Regular cardiac myocyte (primary cell): Measurements from ENCODE around the gene OFD1. TPM values are rescaled to one million over a fixed set of nuclear protein-coding genes. Genes with fewer than 3 reads are reported as not detected.

ENCODE experiments used
- total RNA-seq: library from RNA; depleted of rRNA; stranded (reverse); fragments of >200 nt; gene quantifications from 2 replicates; pipeline ENCODE4 v1.2.3, GENCODE V29; 2014

The OFD1 gene, protein sequence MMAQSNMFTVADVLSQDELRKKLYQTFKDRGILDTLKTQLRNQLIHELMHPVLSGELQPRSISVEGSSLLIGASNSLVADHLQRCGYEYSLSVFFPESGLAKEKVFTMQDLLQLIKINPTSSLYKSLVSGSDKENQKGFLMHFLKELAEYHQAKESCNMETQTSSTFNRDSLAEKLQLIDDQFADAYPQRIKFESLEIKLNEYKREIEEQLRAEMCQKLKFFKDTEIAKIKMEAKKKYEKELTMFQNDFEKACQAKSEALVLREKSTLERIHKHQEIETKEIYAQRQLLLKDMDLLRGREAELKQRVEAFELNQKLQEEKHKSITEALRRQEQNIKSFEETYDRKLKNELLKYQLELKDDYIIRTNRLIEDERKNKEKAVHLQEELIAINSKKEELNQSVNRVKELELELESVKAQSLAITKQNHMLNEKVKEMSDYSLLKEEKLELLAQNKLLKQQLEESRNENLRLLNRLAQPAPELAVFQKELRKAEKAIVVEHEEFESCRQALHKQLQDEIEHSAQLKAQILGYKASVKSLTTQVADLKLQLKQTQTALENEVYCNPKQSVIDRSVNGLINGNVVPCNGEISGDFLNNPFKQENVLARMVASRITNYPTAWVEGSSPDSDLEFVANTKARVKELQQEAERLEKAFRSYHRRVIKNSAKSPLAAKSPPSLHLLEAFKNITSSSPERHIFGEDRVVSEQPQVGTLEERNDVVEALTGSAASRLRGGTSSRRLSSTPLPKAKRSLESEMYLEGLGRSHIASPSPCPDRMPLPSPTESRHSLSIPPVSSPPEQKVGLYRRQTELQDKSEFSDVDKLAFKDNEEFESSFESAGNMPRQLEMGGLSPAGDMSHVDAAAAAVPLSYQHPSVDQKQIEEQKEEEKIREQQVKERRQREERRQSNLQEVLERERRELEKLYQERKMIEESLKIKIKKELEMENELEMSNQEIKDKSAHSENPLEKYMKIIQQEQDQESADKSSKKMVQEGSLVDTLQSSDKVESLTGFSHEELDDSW
- total RNA-seq, result 7.5 and 13.2 TPM in 2 replicates

DNA sequence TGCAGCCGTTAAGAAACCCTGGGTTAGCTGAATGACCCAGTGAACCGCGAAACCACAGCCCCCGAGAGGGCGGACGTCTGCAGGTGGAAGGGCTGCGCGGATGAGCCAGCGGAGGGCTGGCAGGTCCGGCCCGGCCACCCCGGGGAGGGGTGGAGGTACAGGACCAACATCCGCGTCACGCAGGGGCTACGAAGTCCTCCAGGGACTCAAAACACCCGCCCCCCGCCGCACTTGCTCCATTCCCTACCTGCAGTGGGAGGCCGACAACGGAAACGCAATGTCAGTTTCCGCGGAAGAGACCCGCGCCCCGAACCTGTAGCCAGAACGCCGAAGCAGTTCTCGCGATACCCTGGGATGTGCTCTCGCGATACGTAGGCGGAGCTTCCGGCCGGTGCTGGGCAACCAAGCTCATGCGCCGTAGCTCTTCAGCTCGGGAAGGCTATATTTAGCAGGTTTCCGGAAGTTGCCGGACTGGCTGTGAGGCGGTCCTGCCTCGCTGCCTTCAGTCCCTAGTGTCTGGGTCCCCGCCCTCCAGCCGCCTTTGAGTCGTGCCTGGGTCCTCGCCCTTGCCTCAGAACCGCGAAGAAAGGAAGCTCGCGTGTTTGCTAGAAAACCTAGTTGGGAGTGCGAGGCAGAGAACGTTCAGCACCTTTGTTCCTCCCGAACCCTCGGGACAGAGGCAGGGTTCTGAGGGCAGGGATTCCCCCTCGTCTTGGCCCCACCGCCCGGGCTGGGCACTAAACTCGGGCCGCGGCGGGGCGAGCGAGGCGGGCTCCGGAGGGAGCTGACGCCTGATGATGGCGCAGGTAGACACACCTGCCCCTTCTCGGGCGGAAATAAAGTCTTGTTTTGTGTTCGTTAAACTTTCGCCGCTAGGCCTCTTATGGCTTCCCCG lies at the start of gene OFD1, which contains the start of gene TRAPPC2:
Gene OFD1 (plus strand): TSS at position 471 of the 895 bp plus-strand sequence. CDS start 324 bp downstream, at position 795.
Gene TRAPPC2 (minus strand): TSS at position 343 of the 895 bp plus-strand sequence. CDS start 14,657 bp downstream, outside the sequence.

GRCh38 chrX:13688958-13689740 lies 45.4 kb upstream of the OFD1 start, which contains the start of gene RAB9A:
Gene RAB9A (plus strand): TSS chrX:13689128. CDS start chrX:13708747, 19,619 bp downstream.

GRCh38 chrX:13816643-13817627 lies 82.4 kb downstream of the OFD1 start, which contains the start of gene GPM6B:
Gene GPM6B (minus strand): TSS chrX:13817093. CDS start chrX:13816904, 189 bp downstream.

Other genes starting within 250 kb of the OFD1 start
- gene EGFL6, start 165.1 kb upstream of the OFD1 start, total RNA-seq, result not detected in 2 replicates
- 2.7 and 7.0 TPM in 2 replicates for gene TCEANC, start 81.6 kb upstream of the OFD1 start, total RNA-seq
- gene RAB9A, start 45.6 kb upstream of the OFD1 start, total RNA-seq, result 22.0 and 39.5 TPM in 2 replicates
- 17.8 and 18.9 TPM in 2 replicates for gene TRAPPC2, start 128 bp upstream of the OFD1 start, total RNA-seq
- 3.1 and 5.4 TPM in 2 replicates for gene GPM6B, start 82.3 kb downstream of the OFD1 start, total RNA-seq